HEK293 (cell line): ENCODE results near the gene ITGA7.

ENCODE experiments used
- CTCF ChIA-PET: fragments of 350-600 bp; formaldehyde crosslinking; extraction: SDS; loops from one replicate; lab custom pipeline; 2021; ENCODE audit warnings: antibody characterized with exemption; lab: Yijun Ruan, JAX
- POLR2A ChIA-PET: fragments of 300-600 bp; formaldehyde crosslinking; extraction: SDS; loops from one replicate; lab custom pipeline; 2020; ENCODE audit warnings: antibody characterized with exemption, inconsistent platforms; lab: Yijun Ruan, JAX
- H3K27ac ChIP-seq: fragments of 200-500 bp; sonication (Bioruptor generic); 2 replicates; pipeline ENCODE4 v1.5.1; 2014; ENCODE audit warnings: low read depth, low read length, control low read depth, inconsistent platforms; ENCODE audit errors: extremely low read depth
- H3K36me3 ChIP-seq, 2 experiments: fragments of 200-500 bp in 1 of 2; sonication (Bioruptor generic) in 1 of 2; 1 replicate in 1 of 2; 2 replicates in 1 of 2; pipeline ENCODE4 v1.5.1; 2014 to 2017; ENCODE audit warnings: inconsistent platforms in 2 of 2, low read length in 2 of 2; ENCODE audit not compliant: control insufficient read depth in 2 of 2, insufficient read depth in 1 of 2
- H3K4me1 ChIP-seq: fragments of 200-500 bp; sonication (Bioruptor generic); 2 replicates; pipeline ENCODE4 v1.5.1; 2014; ENCODE audit warnings: mild to moderate bottlenecking, low read length, inconsistent platforms; ENCODE audit not compliant: control insufficient read depth, insufficient read depth
- H3K4me3 ChIP-seq: 2 replicates; pipeline ENCODE4 v1.5.1; 2011; ENCODE audit warnings: low read depth, mild to moderate bottlenecking, control low read depth, low read length, moderate library complexity
- H3K9me3 ChIP-seq: fragments of 200-500 bp; sonication (Bioruptor generic); 2 replicates; pipeline ENCODE4 v1.5.1; 2014; ENCODE audit warnings: low read depth, low read length, inconsistent platforms; ENCODE audit not compliant: control insufficient read depth, insufficient read depth
- GLIS2 ChIP-seq: fragments of 450-650 bp; formaldehyde crosslinking; IDR thresholded peaks from 2 replicates; pipeline ENCODE4 v1.5.1; 2016; ENCODE audit warnings: missing biosample characterization, missing genetic modification characterization
- KLF7 ChIP-seq: fragments of 450-650 bp; formaldehyde crosslinking; IDR thresholded peaks from 2 replicates; pipeline ENCODE4 v1.5.1; 2016; ENCODE audit warnings: missing biosample characterization, missing genetic modification characterization, borderline replicate concordance
- MEIS1 ChIP-seq: sonication (generic); formaldehyde crosslinking; IDR thresholded peaks from 2 replicates; pipeline ENCODE4 v1.8.1; 2022; ENCODE audit warnings: missing genetic modification reagents, mild to moderate bottlenecking, borderline replicate concordance
- MZF1 ChIP-seq: fragments of 450-650 bp; formaldehyde crosslinking; IDR thresholded peaks from 2 replicates; pipeline ENCODE4 v1.5.1; 2017; ENCODE audit warnings: missing biosample characterization, missing genetic modification characterization, borderline replicate concordance
- OSR2 ChIP-seq: fragments of 450-650 bp; formaldehyde crosslinking; IDR thresholded peaks from 2 replicates; pipeline ENCODE4 v1.5.1; 2016; ENCODE audit warnings: missing biosample characterization, missing genetic modification characterization
- TRIM28 ChIP-seq: IDR thresholded peaks from 2 replicates; pipeline ENCODE4 v1.6.1; 2011; ENCODE audit warnings: low read length, control low read depth, borderline replicate concordance
- ZNF10 ChIP-seq: fragments of 450-650 bp; formaldehyde crosslinking; IDR thresholded peaks from 2 replicates; pipeline ENCODE4 v1.5.1; 2017; ENCODE audit warnings: missing biosample characterization, missing genetic modification characterization
- ZNF138 ChIP-seq: fragments of 450-650 bp; formaldehyde crosslinking; IDR thresholded peaks from 2 replicates; pipeline ENCODE4 v1.5.1; 2016; ENCODE audit warnings: missing biosample characterization, missing genetic modification characterization, borderline replicate concordance
- ZNF169 ChIP-seq: fragments of 450-650 bp; formaldehyde crosslinking; IDR thresholded peaks from 2 replicates; pipeline ENCODE4 v1.5.1; 2016; ENCODE audit warnings: missing biosample characterization, missing genetic modification characterization
- ZNF335 ChIP-seq: fragments of 450-650 bp; formaldehyde crosslinking; conservative IDR thresholded peaks from 2 replicates; pipeline ENCODE4 v1.5.1; 2016; ENCODE audit warnings: missing biosample characterization, missing genetic modification characterization
- ZNF366 ChIP-seq: fragments of 450-650 bp; formaldehyde crosslinking; conservative IDR thresholded peaks from 2 replicates; pipeline ENCODE4 v1.5.1; 2016; ENCODE audit warnings: missing biosample characterization, missing genetic modification characterization
- ZNF394 ChIP-seq: fragments of 450-650 bp; formaldehyde crosslinking; IDR thresholded peaks from 2 replicates; pipeline ENCODE4 v1.5.1; 2016; ENCODE audit warnings: missing biosample characterization, missing genetic modification characterization, mild to moderate bottlenecking, moderate library complexity, borderline replicate concordance
- TF ChIP-seq, protein P1 (sequence below): fragments of 450-650 bp; formaldehyde crosslinking; IDR thresholded peaks from 2 replicates; pipeline ENCODE4 v1.5.1; 2016; ENCODE audit warnings: missing biosample characterization, missing genetic modification characterization
- TF ChIP-seq, protein P2 (sequence below): fragments of 450-650 bp; formaldehyde crosslinking; IDR thresholded peaks from 2 replicates; pipeline ENCODE4 v1.5.1; 2016; ENCODE audit warnings: missing biosample characterization, missing genetic modification characterization
- TF ChIP-seq, protein P3 (sequence below): fragments of 450-650 bp; formaldehyde crosslinking; IDR thresholded peaks from 2 replicates; pipeline ENCODE4 v1.5.1; 2016; ENCODE audit warnings: missing biosample characterization, missing genetic modification characterization
- TF ChIP-seq, protein P4 (sequence below): fragments of 450-650 bp; formaldehyde crosslinking; conservative IDR thresholded peaks from 2 replicates; pipeline ENCODE4 v1.5.1; 2016; ENCODE audit warnings: low read depth, missing biosample characterization, missing genetic modification characterization
- TF ChIP-seq, protein P5 (sequence below): fragments of 450-650 bp; formaldehyde crosslinking; IDR thresholded peaks from 2 replicates; pipeline ENCODE4 v1.5.1; 2016; ENCODE audit warnings: missing biosample characterization, missing genetic modification characterization

ITGA7 gene

DNA sequence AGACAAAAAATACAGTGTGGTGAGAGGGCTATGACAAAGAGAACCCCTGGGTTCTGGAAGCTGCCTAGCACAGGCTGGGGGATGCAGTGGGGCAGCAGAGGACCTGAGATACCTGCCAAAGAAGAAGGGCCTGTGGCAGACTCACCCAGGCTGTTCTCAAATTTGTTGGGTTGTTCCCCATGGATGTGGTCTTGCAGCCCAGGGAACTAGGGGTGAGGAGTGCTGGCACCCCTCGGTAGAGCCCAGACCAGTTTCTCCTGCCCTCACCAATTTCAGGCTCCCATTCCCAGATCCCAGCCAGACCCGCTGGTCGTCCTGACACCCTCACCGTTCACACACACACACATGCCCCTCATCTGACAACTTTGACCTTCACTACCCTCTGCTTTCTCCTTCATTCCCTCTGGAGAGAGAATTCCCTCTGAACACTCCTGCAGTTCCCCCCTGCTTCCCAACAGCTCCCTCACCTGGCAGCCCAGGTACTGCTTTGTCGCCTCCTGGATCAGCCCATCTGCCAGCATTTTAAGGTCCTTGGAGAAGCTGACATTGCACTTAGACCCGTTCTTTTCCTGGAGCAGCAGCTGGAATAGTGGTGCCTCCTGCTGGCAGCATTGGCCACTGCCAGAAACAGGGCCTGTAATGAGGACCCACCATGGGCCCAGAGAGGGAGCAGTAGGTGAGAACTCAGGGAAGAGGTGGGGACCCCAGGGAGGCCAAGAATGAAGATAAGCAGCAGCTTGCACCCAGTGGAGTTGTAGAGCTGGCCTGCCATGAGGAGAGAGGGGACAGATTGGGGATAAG lies 29.3 kb upstream of the ITGA7 start (continued):
- TF ChIP-seq, protein P1, sequence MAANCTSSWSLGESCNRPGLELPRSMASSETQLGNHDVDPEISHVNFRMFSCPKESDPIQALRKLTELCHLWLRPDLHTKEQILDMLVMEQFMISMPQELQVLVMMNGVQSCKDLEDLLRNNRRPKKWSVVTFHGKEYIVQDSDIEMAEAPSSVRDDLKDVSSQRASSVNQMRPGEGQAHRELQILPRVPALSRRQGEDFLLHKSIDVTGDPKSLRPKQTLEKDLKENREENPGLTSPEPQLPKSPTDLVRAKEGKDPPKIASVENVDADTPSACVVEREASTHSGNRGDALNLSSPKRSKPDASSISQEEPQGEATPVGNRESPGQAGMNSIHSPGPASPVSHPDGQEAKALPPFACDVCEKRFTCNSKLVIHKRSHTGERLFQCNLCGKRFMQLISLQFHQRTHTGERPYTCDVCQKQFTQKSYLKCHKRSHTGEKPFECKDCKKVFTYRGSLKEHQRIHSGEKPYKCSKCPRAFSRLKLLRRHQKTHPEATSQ (tag by site-specific recombination), result no peak
- TF ChIP-seq ZNF138 (tag by site-specific recombination), result no peak
- no peak for TF ChIP-seq ZNF10
- TF ChIP-seq, protein P2, sequence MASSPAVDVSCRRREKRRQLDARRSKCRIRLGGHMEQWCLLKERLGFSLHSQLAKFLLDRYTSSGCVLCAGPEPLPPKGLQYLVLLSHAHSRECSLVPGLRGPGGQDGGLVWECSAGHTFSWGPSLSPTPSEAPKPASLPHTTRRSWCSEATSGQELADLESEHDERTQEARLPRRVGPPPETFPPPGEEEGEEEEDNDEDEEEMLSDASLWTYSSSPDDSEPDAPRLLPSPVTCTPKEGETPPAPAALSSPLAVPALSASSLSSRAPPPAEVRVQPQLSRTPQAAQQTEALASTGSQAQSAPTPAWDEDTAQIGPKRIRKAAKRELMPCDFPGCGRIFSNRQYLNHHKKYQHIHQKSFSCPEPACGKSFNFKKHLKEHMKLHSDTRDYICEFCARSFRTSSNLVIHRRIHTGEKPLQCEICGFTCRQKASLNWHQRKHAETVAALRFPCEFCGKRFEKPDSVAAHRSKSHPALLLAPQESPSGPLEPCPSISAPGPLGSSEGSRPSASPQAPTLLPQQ (tag by site-specific recombination), result peak; percentile 81
- TF ChIP-seq ZNF169, result no peak
- TF ChIP-seq ZNF366, result peak; percentile 63
- TF ChIP-seq, protein P3, sequence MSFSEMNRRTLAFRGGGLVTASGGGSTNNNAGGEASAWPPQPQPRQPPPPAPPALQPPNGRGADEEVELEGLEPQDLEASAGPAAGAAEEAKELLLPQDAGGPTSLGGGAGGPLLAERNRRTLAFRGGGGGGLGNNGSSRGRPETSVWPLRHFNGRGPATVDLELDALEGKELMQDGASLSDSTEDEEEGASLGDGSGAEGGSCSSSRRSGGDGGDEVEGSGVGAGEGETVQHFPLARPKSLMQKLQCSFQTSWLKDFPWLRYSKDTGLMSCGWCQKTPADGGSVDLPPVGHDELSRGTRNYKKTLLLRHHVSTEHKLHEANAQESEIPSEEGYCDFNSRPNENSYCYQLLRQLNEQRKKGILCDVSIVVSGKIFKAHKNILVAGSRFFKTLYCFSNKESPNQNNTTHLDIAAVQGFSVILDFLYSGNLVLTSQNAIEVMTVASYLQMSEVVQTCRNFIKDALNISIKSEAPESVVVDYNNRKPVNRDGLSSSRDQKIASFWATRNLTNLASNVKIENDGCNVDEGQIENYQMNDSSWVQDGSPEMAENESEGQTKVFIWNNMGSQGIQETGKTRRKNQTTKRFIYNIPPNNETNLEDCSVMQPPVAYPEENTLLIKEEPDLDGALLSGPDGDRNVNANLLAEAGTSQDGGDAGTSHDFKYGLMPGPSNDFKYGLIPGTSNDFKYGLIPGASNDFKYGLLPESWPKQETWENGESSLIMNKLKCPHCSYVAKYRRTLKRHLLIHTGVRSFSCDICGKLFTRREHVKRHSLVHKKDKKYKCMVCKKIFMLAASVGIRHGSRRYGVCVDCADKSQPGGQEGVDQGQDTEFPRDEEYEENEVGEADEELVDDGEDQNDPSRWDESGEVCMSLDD (tag by site-specific recombination), result peak; percentile 14; the same call in 1 of the 2 replicates
- 0 out of 2 replicates have a peak, but pooled peaks have one; percentile 12 for TF ChIP-seq GLIS2
- no peak for TF ChIP-seq MZF1
- peak; percentile 84; the same call in 1 of the 2 replicates for TF ChIP-seq ZNF394

DNA sequence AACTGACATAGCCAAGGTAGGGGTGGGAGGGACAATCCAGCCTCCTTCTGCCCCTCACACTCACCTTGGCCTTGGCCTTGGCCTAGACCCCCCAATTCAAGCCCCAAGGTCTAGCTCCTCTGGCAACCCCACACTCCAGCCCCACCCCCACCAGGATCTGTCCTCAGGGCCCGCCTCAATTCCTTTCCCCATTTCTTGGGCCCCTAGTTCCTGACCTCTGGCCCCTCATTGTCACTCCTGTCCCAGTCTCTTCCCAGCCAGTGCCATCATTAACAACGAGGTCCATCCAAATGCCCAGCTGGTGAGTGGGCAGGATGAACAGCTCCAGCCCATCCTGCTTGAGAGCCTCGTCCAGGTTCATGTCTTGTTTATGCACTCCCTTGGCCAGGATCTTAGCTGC lies 28.4 kb upstream of the ITGA7 start:
- POLR2A ChIA-PET, result interaction anchor here (1.0 to 1.1 kb wide), 2 partner anchors 11 to 93 kb away, joined by 3 read pairs; partner anchors contain the start of gene DNAJC14
- CTCF ChIA-PET, result interaction anchor here (0.6 to 6.8 kb wide), 8 partner anchors 9 to 190 kb away, joined by 3 to 127 read pairs (median 13); partner anchors contain the start of genes ORMDL2, RDH5 and SARNP

More for the DNA sequence above, 28.4 kb upstream of the ITGA7 start:
- peaks cover 8% of the 10 kb centered on the region; the same call in 1 of the 2 replicates for H3K4me1 ChIP-seq
- H3K27ac ChIP-seq, result no peak overlapping the region
- TF ChIP-seq, protein P4, sequence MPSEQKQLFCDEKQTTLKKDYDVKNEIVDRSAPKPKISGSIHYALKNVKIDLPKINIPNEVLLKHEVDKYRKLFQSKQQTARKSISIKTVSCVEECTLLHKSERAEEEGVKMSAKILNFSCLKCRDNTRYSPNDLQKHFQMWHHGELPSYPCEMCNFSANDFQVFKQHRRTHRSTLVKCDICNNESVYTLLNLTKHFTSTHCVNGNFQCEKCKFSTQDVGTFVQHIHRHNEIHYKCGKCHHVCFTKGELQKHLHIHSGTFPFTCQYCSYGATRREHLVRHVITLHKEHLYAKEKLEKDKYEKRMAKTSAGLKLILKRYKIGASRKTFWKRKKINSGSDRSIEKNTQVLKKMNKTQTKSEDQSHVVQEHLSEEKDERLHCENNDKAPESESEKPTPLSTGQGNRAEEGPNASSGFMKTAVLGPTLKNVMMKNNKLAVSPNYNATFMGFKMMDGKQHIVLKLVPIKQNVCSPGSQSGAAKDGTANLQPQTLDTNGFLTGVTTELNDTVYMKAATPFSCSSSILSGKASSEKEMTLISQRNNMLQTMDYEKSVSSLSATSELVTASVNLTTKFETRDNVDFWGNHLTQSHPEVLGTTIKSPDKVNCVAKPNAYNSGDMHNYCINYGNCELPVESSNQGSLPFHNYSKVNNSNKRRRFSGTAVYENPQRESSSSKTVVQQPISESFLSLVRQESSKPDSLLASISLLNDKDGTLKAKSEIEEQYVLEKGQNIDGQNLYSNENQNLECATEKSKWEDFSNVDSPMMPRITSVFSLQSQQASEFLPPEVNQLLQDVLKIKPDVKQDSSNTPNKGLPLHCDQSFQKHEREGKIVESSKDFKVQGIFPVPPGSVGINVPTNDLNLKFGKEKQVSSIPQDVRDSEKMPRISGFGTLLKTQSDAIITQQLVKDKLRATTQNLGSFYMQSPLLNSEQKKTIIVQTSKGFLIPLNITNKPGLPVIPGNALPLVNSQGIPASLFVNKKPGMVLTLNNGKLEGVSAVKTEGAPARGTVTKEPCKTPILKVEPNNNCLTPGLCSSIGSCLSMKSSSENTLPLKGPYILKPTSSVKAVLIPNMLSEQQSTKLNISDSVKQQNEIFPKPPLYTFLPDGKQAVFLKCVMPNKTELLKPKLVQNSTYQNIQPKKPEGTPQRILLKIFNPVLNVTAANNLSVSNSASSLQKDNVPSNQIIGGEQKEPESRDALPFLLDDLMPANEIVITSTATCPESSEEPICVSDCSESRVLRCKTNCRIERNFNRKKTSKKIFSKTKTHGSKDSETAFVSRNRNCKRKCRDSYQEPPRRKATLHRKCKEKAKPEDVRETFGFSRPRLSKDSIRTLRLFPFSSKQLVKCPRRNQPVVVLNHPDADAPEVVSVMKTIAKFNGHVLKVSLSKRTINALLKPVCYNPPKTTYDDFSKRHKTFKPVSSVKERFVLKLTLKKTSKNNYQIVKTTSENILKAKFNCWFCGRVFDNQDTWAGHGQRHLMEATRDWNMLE (tag by site-specific recombination), result no peak
- TF ChIP-seq TRIM28 (no peak), MEIS1 (CRISPR knock-in tag) (no peak), OSR2 (tag by site-specific recombination) (no peak), ZNF335 (tag by site-specific recombination) (no peak), KLF7 (no peak)
- TF ChIP-seq, protein P5, sequence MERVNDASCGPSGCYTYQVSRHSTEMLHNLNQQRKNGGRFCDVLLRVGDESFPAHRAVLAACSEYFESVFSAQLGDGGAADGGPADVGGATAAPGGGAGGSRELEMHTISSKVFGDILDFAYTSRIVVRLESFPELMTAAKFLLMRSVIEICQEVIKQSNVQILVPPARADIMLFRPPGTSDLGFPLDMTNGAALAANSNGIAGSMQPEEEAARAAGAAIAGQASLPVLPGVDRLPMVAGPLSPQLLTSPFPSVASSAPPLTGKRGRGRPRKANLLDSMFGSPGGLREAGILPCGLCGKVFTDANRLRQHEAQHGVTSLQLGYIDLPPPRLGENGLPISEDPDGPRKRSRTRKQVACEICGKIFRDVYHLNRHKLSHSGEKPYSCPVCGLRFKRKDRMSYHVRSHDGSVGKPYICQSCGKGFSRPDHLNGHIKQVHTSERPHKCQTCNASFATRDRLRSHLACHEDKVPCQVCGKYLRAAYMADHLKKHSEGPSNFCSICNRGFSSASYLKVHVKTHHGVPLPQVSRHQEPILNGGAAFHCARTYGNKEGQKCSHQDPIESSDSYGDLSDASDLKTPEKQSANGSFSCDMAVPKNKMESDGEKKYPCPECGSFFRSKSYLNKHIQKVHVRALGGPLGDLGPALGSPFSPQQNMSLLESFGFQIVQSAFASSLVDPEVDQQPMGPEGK (tag by site-specific recombination), result no peak
- TF ChIP-seq, protein P1 (tag by site-specific recombination), result no peak
- no peaks in the 10 kb centered on the region for H3K9me3 ChIP-seq
- H3K4me3 ChIP-seq, result no peak overlapping the region
- H3K36me3 ChIP-seq, result no peaks in the 10 kb centered on the region
